Keratinocyte (primary cell): ENCODE measurements around the gene TSPAN17. TPM values are rescaled to one million over a fixed set of nuclear protein-coding genes. Genes with fewer than 3 reads are reported as not detected.

Experiments
- DNase-seq: peaks from one replicate; pipeline ENCODE4 v3.0.0-alpha.2; 2011; ENCODE audit warnings: low read depth, missing footprints, low spot score
- FAIRE-seq: peaks from 2 replicates; lab custom pipeline; 2011; peaks lifted over from hg19 to GRCh38; lab: Jason Lieb, UNC
- H2AFZ ChIP-seq: 2 replicates; pipeline ENCODE4 v1.6.0; 2012; ENCODE audit warnings: low read length, control low read depth, inconsistent platforms; ENCODE audit not compliant: control insufficient read depth
- H3K27ac ChIP-seq: 2 replicates; pipeline ENCODE4 v1.5.1; 2011; ENCODE audit warnings: low read length; ENCODE audit not compliant: control insufficient read depth, insufficient read depth
- H3K27me3 ChIP-seq: 3 replicates; pipeline ENCODE4 v1.6.0; 2011; ENCODE audit warnings: low read length; ENCODE audit not compliant: control insufficient read depth, insufficient read depth; ENCODE audit errors: extremely low read depth
- H3K36me3 ChIP-seq, 2 experiments: 2 replicates in 1 of 2; 3 replicates in 1 of 2; pipeline ENCODE4 v1.5.1; 2011; ENCODE audit warnings: low read length in 2 of 2, mild to moderate bottlenecking in 1 of 2; ENCODE audit not compliant: control insufficient read depth in 2 of 2, insufficient read depth in 2 of 2; ENCODE audit errors: extremely low read depth in 1 of 2
- H3K4me1 ChIP-seq: 3 replicates; pipeline ENCODE4 v1.5.1; 2011; ENCODE audit warnings: low read length; ENCODE audit not compliant: control insufficient read depth, insufficient read depth; ENCODE audit errors: extremely low read depth
- H3K4me2 ChIP-seq: 3 replicates; pipeline ENCODE4 v1.6.0; 2011; ENCODE audit warnings: low read depth, low read length; ENCODE audit not compliant: control insufficient read depth, insufficient read depth; ENCODE audit errors: extremely low read depth
- H3K4me3 ChIP-seq, 3 experiments: fragments of 200-600 bp in 1 of 3; sonication (generic) in 1 of 3; 2 replicates in 2 of 3; 3 replicates in 1 of 3; pipeline ENCODE4 v1.5.1; 2011 to 2016; ENCODE audit warnings: low read length in 3 of 3, mild to moderate bottlenecking in 3 of 3, control low read depth in 2 of 3, inconsistent platforms in 1 of 3, low read depth in 1 of 3, mixed read lengths in 1 of 3, mixed run types in 1 of 3, moderate library complexity in 1 of 3; ENCODE audit not compliant: control insufficient read depth in 2 of 3, insufficient read depth in 2 of 3; ENCODE audit errors: extremely low read depth in 1 of 3
- H3K79me2 ChIP-seq: 2 replicates; pipeline ENCODE4 v1.6.0; 2012; ENCODE audit warnings: low read length; ENCODE audit not compliant: control insufficient read depth, insufficient read depth
- H3K9ac ChIP-seq: 3 replicates; pipeline ENCODE4 v1.6.0; 2011; ENCODE audit warnings: low read length; ENCODE audit not compliant: control insufficient read depth, insufficient read depth; ENCODE audit errors: extremely low read depth
- H3K9me1 ChIP-seq: 3 replicates; pipeline ENCODE4 v1.6.0; 2011; ENCODE audit warnings: low read length; ENCODE audit not compliant: control insufficient read depth, insufficient read depth; ENCODE audit errors: extremely low read depth
- H3K9me3 ChIP-seq: 2 replicates; pipeline ENCODE4 v1.5.1; 2012; ENCODE audit warnings: low read depth, low read length; ENCODE audit not compliant: control insufficient read depth
- H4K20me1 ChIP-seq: 3 replicates; pipeline ENCODE4 v1.6.0; 2011; ENCODE audit warnings: low read length; ENCODE audit not compliant: control insufficient read depth, insufficient read depth; ENCODE audit errors: extremely low read depth
- CTCF ChIP-seq, 3 experiments: IDR thresholded peaks in 1 of 3; conservative IDR thresholded peaks in 1 of 3; optimal IDR thresholded peaks in 1 of 3; 2 replicates in 2 of 3; 3 replicates in 1 of 3; pipeline versions ENCODE3 to v1.5.1; 2011; ENCODE audit warnings: low read length in 3 of 3, mild to moderate bottlenecking in 3 of 3, moderate library complexity in 2 of 3, control low read depth in 1 of 3, inconsistent platforms in 1 of 3; ENCODE audit not compliant: insufficient read depth in 2 of 3; ENCODE audit errors: extremely low read depth in 1 of 3
- EZH2 ChIP-seq: IDR thresholded peaks from one replicate; pipeline ENCODE4 v1.6.1; 2012; ENCODE audit warnings: inconsistent platforms, mild to moderate bottlenecking, low read length, moderate library complexity
- dilution Hi-C: fragments of 300-500 bp; cut with MboI; formaldehyde crosslinking; loops from one replicate; pipeline ENCODE4 v1.7.0; 2020; ENCODE audit warnings: low sequenced_read_pairs; ENCODE audit not compliant: extremely low pct_ligation_motif_present
- polyA plus RNA-seq, 5 experiments: library from polyadenylated mRNA; depleted of rRNA in 3 of 5; stranded (reverse) in 3 of 5; stranded (forward) in 1 of 5; unstranded in 1 of 5; fragments of >200 nt; gene quantifications; 1 replicate in 1 of 5; 2 replicates in 3 of 5; 3 replicates in 1 of 5; pipeline versions ENCODE4 v1.2.1 to v1.2.3, GENCODE V29; 2011 to 2012; ENCODE audit warnings: missing spikeins in 2 of 5, low read depth in 1 of 5, low replicate concordance in 1 of 5

Gene TSPAN17
- polyA plus RNA-seq, 1 donor (not counting 4 experiments of a cell fraction or from before 2014, with no cell fraction given): 53.1 TPM

GRCh38 chr5:176648474-176649194 is 1.4 kb downstream of the TSPAN17 start:
- TF ChIP-seq CTCF (optimal IDR thresholded peaks at IDR 0.05 in 1 of 3, IDR thresholded peaks at IDR 0.05 in 1 of 3, conservative IDR thresholded peaks at IDR 0.05 in 1 of 3; ENCODE audit: extremely low read depth in 1 of 3, insufficient read depth in 2 of 3, low read length in 3 of 3): no peak
- TF ChIP-seq EZH2: no peak
- Histone ChIP-seq H3K4me3 (peak overlapping the region; percentile 78 to 91 (median 81)), H3K36me3 (peaks cover 3 to 6% of the 10 kb centered on the region in 2 experiments), H3K4me1 (peaks cover 24% of the 10 kb centered on the region), H3K27ac (no peak overlapping the region), H3K9me3 (no peaks in the 10 kb centered on the region), H2AFZ (no peak overlapping the region), H3K4me2 (peak overlapping the region; percentile 91), H3K27me3 (no peaks in the 10 kb centered on the region), H3K9me1 (no peaks in the 10 kb centered on the region), H4K20me1 (peaks cover 3% of the 10 kb centered on the region), H3K9ac (peak overlapping the region; percentile 81), H3K79me2 (peaks cover 28% of the 10 kb centered on the region)
- DNase-seq (no peak), FAIRE-seq (no peak)
- dilution Hi-C loops: no loop called here

GRCh38 chr5:176650354-176650884 is 3.1 kb downstream of the TSPAN17 start:
- peaks cover 4% of the 10 kb centered on the region for H4K20me1 ChIP-seq
- no peaks in the 10 kb centered on the region for H3K9me3 ChIP-seq
- no peak for DNase-seq
- H3K4me3 ChIP-seq: no peak overlapping the region
- H3K36me3 ChIP-seq: peaks cover 6 to 11% of the 10 kb centered on the region in 2 experiments
- no peaks in the 10 kb centered on the region for H3K9me1 ChIP-seq
- dilution Hi-C loops: no loop called here
- no peak overlapping the region for H3K27ac ChIP-seq
- H3K4me2 ChIP-seq: no peak overlapping the region
- H3K4me1 ChIP-seq: peaks cover 26% of the 10 kb centered on the region
- H3K79me2 ChIP-seq: peaks cover 28% of the 10 kb centered on the region
- H2AFZ ChIP-seq: no peak overlapping the region
- H3K27me3 ChIP-seq: no peaks in the 10 kb centered on the region
- TF ChIP-seq CTCF (optimal IDR thresholded peaks at IDR 0.05 in 1 of 3, IDR thresholded peaks at IDR 0.05 in 1 of 3, conservative IDR thresholded peaks at IDR 0.05 in 1 of 3; ENCODE audit: extremely low read depth in 1 of 3, insufficient read depth in 2 of 3, low read length in 3 of 3) (no peak), EZH2 (no peak)
- H3K9ac ChIP-seq: no peak overlapping the region
- no peak for FAIRE-seq
